Measurements from ENCODE around the gene ADK. TPM values are rescaled to one million over a fixed set of nuclear protein-coding genes. Genes with fewer than 3 reads are reported as not detected.

ADK gene
- total and polyA plus RNA-seq, 7 donors: 17.8 to 32.3 (median 23.6) TPM

- DNase-seq (no peak), ATAC-seq (no peak)
- Histone ChIP-seq H3K27me3 (ENCODE audit: insufficient read depth in 3 of 3, low read length in 2 of 3) (no peaks in the 10 kb centered on the region), H3K4me3 (no peak overlapping the region), H3K9me3 (no peaks in the 10 kb centered on the region), H3K4me1 (no peaks in the 10 kb centered on the region), H3K36me3 (ENCODE audit: insufficient read depth in 1 of 2, low read depth in 1 of 2) (peaks cover 0 to 8% of the 10 kb centered on the region in 2 donors), H3K27ac (no peak overlapping the region)
- no peak for TF ChIP-seq CTCF (IDR thresholded peaks at IDR 0.05)
- 90 to 96% (median 93%) methylated on average over 10 of the region's 10 CpGs for WGBS, 3 donors
- intact Hi-C loops (cut with DNase I): loop anchor here in 1 of 2 donors (5.0 kb wide), 1 partner anchor 994 kb away; the partner anchor contains the start of gene COMTD1
Measured at GRCh38 chr10:74243067-74243466, 92.0 kb downstream of the ADK start.

- H3K9me3 ChIP-seq: no peaks in the 10 kb centered on the region
- peak; percentile 51 for TF ChIP-seq CTCF (IDR thresholded peaks at IDR 0.05)
- DNase-seq (no peak), ATAC-seq (no peak)
- no peaks in the 10 kb centered on the region for H3K4me1 ChIP-seq
- peaks cover 0 to 8% of the 10 kb centered on the region in 2 donors for H3K36me3 ChIP-seq (ENCODE audit: insufficient read depth in 1 of 2, low read depth in 1 of 2)
- 10 to 13% (median 11%) methylated on average over 3 of the region's 3 CpGs for WGBS, 3 donors
- intact Hi-C loops (cut with DNase I): loop anchor here in 1 of 2 donors (5.0 kb wide), 1 partner anchor 993 kb away; the partner anchor contains the start of gene COMTD1
- H3K27me3 ChIP-seq (ENCODE audit: insufficient read depth in 3 of 3, low read length in 2 of 3): no peaks in the 10 kb centered on the region
- no peak overlapping the region for H3K27ac ChIP-seq
- no peak overlapping the region for H3K4me3 ChIP-seq
Measured at GRCh38 chr10:74244097-74244685, 93.2 kb downstream of the ADK start.

GRCh38 chr10:74244807-74245206, 93.8 kb downstream of the ADK start:
- Histone ChIP-seq H3K27ac (no peak overlapping the region), H3K27me3 (ENCODE audit: insufficient read depth in 3 of 3, low read length in 2 of 3) (no peaks in the 10 kb centered on the region), H3K4me1 (no peaks in the 10 kb centered on the region), H3K9me3 (no peaks in the 10 kb centered on the region), H3K4me3 (no peak overlapping the region), H3K36me3 (ENCODE audit: insufficient read depth in 1 of 2, low read depth in 1 of 2) (peaks cover 0 to 8% of the 10 kb centered on the region in 2 donors)
- no peak for DNase-seq
- intact Hi-C loops (cut with DNase I): loop anchor here in 1 of 2 donors (5.0 kb wide), 1 partner anchor 992 kb away; the partner anchor contains the start of gene COMTD1
- no peak for TF ChIP-seq CTCF (IDR thresholded peaks at IDR 0.05)
- no peak for ATAC-seq
- 90 to 99% (median 95%) methylated on average over 2 of the region's 2 CpGs for WGBS, 3 donors

GRCh38 chr10:74246495-74246894, 95.5 kb downstream of the ADK start:
- Histone ChIP-seq H3K4me1 (no peaks in the 10 kb centered on the region), H3K36me3 (ENCODE audit: insufficient read depth in 1 of 2, low read depth in 1 of 2) (peaks cover 0 to 8% of the 10 kb centered on the region in 2 donors), H3K4me3 (no peak overlapping the region), H3K9me3 (no peaks in the 10 kb centered on the region), H3K27ac (no peak overlapping the region), H3K27me3 (ENCODE audit: insufficient read depth in 3 of 3, low read length in 2 of 3) (no peaks in the 10 kb centered on the region)
- DNase-seq (no peak), ATAC-seq (no peak)
- intact Hi-C loops (cut with DNase I): no loop called here
- TF ChIP-seq CTCF (IDR thresholded peaks at IDR 0.05): no peak

GRCh38 chr10:74249865-74250264, 98.8 kb downstream of the ADK start:
- no peaks in the 10 kb centered on the region for H3K27me3 ChIP-seq (ENCODE audit: insufficient read depth in 3 of 3, low read length in 2 of 3)
- H3K4me1 ChIP-seq: no peaks in the 10 kb centered on the region
- H3K36me3 ChIP-seq (ENCODE audit: insufficient read depth in 1 of 2, low read depth in 1 of 2): no peaks in the 10 kb centered on the region
- H3K9me3 ChIP-seq: no peaks in the 10 kb centered on the region
- H3K4me3 ChIP-seq: no peak overlapping the region
- 96 to 100% (median 98%) methylated on average over 1 of the region's 1 CpG for WGBS, 3 donors
- no peak for DNase-seq
- ATAC-seq: no peak
- intact Hi-C loops (cut with DNase I): no loop called here
- TF ChIP-seq CTCF (IDR thresholded peaks at IDR 0.05): no peak
- no peak overlapping the region for H3K27ac ChIP-seq
